T47D (cell line): ENCODE data around the gene KMT5C.
A peak's percentile ranks its signal among the peaks of the same experiment; 100 is the strongest.

ENCODE experiments used
- DNase-seq, 2 experiments: peaks; one replicate each; pipeline versions ENCODE4 v3.0.0 to v3.0.0-alpha.2; 2011 to 2012; ENCODE audit warnings: low read depth in 1 of 2, low spot score in 1 of 2
- JUND ChIP-seq: IDR thresholded peaks from 2 replicates; pipeline ENCODE4 v1.6.1; 2012; ENCODE audit warnings: low read depth
- in situ Hi-C: cut with HindIII; loops from 2 replicates; pipeline ENCODE4 v1.10.0; 2016; ENCODE audit warnings: low sequenced_read_pairs, low pct_unique_long_range_greater_than_20kb

KMT5C gene

DNA sequence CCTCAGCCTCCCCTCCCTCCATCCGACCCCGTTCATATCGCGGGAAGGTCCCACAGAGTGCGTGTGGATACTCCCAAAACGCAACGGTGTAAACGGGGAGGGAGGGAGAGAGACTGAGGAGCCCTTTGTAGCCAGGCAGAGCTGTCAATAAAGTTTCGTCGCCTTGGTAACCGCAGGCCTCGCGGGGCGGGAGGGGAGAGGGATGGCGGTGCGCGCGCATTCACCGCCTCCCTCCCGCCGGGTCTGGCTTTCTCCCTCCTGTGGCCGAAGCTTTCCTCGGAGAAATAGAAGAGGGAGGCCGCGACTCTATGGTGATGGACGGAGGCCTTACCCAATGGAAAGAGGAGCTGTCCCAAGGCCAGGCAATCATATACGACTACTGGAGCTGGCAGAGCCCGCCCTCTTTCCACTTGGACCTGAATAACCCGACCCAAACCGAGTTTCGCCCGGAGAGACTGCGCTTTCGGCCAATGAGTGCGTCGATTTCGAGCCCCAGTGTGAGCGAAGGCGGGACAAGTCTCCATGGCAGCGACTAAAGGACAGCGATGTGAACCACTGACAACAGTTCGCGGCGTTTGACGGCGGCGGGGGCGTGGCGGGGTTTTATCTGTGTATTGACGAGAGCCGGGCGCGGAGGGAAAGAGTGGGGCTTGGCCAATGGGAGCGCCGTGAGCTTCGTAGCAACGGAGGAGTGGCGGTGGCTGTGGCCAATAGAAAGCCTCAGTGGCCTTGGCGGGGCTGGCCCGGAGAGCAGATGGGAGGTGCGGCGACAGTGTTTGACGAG is at the start of gene KMT5C:
Gene KMT5C, plus strand, starts transcription at position 772 of the 784 bp plus-strand sequence. CDS start 2,061 bp downstream, outside the sequence.
- TF ChIP-seq JUND, result no peak
- in situ Hi-C loops, result no loop called here
- DNase-seq, result peak; percentile 92 to 100

DNA sequence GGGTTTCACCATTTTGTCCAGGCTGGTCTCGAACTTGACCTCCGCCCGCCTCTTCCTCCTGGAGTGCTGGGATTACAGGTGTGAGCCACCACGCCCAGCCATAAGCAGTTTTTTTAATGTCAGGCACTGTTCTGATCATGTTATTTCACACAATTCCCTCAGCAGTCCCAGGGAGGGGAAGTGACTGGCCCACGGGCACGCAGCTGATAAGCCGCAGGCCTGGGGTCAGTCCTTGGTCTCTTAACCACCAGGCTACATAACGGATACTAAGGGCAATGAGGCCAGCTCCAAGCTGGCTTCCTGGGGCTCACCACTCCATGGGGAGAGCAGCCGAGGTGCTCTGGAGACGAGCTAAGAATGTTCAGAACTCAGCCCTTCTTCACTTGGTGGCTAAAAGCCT is 42.4 kb upstream of the KMT5C start:
- no peak for TF ChIP-seq JUND
- in situ Hi-C loops, result no loop called here
- no peak for DNase-seq

DNA sequence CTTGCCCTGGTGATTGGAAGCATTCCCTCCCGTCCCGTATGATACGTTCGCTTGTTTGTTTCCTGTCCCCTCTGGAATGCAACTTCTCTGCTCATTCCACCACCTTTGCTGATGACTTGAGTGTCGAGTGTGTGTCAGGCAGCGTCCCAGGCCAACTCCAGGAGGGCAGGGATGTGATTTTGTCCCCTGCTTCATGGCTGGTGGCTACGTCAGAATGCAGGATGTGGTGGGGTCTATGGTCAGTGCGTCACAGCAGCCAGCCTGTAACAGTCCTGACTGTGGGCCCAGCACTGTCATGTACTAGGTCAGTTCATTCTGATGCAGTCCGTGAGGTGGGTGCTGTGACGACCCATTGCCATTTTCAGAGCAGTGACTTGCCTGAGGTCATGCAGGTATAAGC is 39.7 kb upstream of the KMT5C start:
- in situ Hi-C loops, result no loop called here
- no peak for TF ChIP-seq JUND
- DNase-seq, result no peak

DNA sequence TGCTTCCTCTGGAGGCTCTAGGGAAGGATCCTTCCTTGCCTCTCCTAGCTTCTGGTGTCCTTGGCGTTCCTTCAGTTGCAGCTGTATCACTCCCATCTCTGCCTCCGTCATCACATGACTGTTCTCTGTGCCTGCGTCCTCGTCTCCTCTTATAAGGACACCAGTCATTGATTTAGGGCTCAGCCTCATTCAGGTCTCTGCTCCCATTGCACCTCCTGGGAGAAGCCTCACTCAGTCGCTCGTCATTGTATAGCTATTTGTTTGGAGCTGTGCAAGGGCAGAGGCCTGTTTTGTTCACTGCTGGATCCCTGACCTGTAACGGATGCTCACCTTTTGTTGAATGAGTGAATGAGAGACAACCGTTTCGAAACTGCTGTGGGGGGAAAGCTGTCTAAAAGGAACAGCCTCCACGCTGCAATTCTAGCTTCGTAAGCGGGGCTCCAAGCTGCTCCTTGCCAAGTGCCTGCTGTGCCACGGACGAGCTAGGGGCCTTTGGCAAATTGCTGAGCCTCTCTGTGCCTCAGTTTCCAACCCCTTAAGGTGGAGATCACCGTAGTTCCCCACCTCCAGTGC is 38.7 kb upstream of the KMT5C start:
- DNase-seq, result no peak
- TF ChIP-seq JUND, result no peak
- in situ Hi-C loops, result no loop called here

DNA sequence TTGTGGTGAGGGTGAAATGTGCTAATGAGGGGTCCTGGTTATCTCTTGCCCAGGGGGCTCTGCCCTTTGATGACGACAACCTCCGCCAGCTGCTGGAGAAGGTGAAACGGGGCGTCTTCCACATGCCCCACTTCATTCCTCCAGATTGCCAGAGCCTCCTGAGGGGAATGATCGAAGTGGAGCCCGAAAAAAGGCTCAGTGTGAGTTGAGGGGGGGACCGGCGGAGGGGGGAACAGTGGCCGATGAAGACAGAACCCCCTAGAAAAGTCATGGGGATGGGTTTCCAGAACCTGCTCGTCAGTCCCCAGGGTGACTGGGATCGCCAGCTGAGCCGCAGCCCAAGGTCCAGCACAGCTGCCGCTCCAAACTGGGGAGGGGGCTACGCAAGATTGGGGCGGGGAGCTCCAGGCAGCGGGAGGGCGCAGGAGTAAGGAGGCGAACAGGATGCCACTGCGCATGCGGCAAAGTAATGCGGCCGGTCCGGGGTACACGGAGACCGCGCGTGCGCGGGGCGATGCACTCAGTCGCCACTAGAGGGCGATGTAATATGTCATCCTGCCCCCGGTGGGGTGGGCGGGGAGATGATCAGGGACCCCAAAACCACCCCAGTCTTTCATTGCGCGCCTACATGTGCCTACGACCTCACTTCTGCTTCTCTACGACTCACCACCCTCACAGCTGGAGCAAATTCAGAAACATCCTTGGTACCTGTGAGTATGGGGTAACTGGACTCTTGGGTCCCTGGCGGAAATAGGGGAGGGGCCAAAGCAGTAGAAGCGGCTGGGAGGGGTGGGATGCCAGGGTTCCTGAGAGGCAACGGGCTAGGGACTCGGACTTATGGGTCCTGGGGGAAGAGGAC is 38.0 kb upstream of the KMT5C start:
- peak; percentile 75 to 98 for DNase-seq
- no peak for TF ChIP-seq JUND
- in situ Hi-C loops, result no loop called here

DNA sequence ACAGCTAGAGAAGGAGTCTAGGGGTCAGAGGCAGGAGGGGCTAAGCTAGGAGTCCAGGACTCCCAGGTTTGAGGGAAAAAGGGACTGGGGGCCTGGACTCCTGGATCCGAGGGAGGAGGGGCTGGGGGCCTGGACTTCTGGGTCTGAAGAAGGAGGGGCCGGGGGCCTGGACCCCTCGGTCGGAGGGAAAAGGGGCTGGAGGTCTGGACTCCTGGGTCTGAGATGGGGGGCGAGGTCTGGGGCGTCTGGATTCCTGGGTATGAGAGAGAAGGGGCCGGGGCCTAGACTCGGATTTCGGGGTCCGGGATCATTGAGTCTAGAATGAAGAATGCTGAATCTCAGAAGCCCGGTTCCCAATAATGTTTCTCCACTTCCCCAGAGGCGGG is 37.4 kb upstream of the KMT5C start:
- DNase-seq, result no peak
- in situ Hi-C loops, result no loop called here
- TF ChIP-seq JUND, result no peak

DNA sequence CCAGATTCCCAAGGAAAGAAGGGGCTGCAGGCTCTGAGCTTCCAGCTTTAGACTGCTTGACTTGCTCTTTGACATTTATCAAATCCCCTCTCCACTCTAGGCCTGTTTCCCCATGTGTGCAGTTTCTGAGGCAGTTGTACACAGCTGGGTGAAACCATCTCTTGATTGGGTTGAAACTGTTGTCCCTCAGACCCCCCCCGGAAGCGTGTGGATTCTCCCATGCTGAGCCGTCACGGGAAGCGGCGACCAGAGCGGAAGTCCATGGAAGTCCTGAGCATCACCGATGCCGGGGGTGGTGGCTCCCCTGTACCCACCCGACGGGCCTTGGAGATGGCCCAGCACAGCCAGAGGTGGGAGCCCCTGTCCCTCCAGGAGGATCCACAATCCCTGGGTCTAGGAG is 36.2 kb upstream of the KMT5C start:
- in situ Hi-C loops, result no loop called here
- TF ChIP-seq JUND, result no peak
- no peak for DNase-seq

DNA sequence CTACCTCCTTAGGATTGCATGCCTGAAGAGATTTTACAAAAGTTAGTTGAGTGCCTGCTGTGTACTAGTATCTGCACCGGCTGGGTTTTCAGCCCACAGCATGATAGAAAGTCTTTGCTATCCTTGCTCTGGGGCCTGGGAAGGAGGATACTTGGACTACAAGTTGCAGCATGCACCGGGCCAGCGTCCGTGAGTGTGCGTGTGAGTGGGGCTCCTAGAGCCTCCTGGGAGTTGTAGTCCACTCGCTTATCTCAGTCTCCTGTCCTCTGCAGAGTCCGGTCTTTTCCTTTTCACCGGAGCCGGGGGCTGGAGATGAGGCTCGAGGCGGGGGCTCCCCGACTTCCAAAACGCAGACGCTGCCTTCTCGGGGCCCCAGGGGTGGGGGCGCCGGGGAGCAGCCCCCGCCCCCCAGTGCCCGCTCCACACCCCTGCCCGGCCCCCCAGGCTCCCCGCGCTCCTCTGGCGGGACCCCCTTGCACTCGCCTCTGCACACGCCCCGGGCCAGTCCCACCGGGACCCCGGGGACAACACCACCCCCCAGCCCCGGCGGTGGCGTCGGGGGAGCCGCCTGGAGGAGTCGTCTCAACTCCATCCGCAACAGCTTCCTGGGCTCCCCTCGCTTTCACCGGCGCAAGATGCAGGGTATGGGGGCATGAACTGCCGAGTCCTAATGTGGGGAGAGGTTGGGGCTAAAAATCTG is 35.2 kb upstream of the KMT5C start:
- TF ChIP-seq JUND, result no peak
- peak; percentile 51 to 72 for DNase-seq
- in situ Hi-C loops, result no loop called here

DNA sequence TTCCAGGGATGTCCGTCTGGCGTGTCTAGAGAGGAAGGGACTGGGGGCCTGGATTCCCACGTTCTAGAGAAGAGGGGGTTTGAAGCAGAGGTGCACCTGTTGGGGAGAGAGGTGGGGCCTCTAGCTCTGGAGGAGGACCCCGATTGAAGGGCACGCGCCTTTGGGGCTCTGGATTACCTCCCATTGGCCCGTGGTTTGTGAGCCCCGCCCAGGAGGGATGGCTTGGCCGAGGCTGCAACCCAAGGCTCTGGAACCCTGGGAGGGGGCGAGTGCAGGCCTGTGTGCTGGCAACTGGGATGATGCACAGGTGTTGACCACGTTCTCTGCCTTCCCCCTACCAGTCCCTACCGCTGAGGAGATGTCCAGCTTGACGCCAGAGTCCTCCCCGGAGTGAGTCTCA is 34.7 kb upstream of the KMT5C start:
- no peak for DNase-seq
- in situ Hi-C loops, result no loop called here
- no peak for TF ChIP-seq JUND

DNA sequence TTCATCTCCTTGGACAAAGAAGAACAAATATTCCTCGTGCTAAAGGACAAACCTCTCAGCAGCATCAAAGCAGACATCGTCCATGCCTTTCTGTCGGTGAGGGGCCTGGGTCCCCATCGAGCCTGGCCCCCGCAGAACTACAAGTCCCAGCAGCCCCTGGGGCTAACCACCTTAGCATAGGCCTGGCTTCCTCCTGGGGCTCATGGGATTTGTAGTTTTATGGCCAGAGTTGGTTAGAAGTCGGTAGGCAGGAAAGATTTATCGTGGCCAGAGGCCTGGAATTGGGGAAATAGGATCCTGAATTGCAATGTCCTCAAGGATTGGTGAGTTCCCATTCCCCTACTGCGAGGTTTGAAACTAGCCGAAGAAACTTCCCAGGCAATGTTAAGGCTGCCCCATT is 34.2 kb upstream of the KMT5C start:
- peak; percentile 50 to 57 for DNase-seq
- in situ Hi-C loops, result no loop called here
- TF ChIP-seq JUND, result no peak

DNA sequence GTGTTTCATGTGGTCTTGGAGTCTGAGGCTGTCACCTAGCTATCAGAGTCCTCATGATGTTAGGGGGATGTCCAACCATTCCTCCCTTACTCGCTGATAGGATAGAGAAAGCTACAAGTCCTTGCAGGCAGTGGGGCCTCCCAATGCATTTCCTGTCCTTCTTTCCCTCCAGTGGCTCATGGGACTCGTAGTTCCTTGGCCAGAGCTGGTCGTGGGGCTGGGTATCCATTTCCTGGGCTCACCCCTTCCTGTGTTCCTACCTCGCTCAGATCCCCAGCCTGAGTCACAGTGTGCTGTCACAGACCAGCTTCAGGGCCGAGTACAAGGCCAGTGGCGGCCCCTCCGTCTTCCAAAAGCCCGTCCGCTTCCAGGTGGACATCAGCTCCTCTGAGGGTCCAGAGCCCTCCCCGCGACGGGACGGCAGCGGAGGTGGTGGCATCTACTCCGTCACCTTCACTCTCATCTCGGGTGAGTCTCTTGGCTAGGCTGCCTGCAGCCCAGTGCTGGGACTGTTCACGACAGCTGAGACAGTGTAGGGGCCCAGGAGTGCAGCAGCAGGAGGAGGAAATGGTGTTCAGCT is 33.6 kb upstream of the KMT5C start:
- no peak for TF ChIP-seq JUND
- no peak for DNase-seq
- in situ Hi-C loops, result no loop called here

DNA sequence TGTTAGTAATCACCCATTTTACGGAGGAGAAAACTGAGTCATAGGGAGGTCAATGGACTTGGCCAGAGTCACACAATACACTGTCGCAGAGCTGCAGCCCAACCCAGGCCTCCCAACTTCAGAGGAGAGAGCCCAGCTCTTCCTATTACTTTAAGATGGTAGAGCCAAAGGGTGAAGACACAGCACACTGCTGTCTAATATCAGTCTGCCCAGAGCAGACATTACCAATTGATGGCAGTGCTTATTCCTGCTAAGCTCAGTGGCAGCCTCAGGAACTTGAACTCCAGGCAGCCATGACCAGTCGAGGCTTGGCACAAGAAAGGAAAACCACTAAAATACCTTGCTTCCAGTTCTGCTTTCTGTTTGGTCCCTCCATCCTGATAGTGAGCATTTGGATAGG is 33.0 kb upstream of the KMT5C start:
- in situ Hi-C loops, result no loop called here
- DNase-seq, result no peak
- no peak for TF ChIP-seq JUND
